Raji (cell line): ENCODE data around the gene SRGAP3.

Experiments
- POLR2A ChIP-seq: IDR thresholded peaks from 2 replicates; pipeline ENCODE4 v1.6.1; 2011; ENCODE audit warnings: low read depth, low read length, control low read depth; ENCODE audit not compliant: insufficient read depth

Gene SRGAP3

GRCh38 chr3:9233814-9234600 is 15.4 kb downstream of the SRGAP3 start:
- no peak for TF ChIP-seq POLR2A

- TF ChIP-seq POLR2A: no peak
Measured at GRCh38 chr3:9233101-9233500, 16.3 kb downstream of the SRGAP3 start.

GRCh38 chr3:9231937-9232336 is 17.5 kb downstream of the SRGAP3 start:
- TF ChIP-seq POLR2A: no peak

GRCh38 chr3:9231471-9231870 is 18.0 kb downstream of the SRGAP3 start:
- no peak for TF ChIP-seq POLR2A

GRCh38 chr3:9231006-9231405 is 18.4 kb downstream of the SRGAP3 start:
- no peak for TF ChIP-seq POLR2A

GRCh38 chr3:9230596-9230995 is 18.9 kb downstream of the SRGAP3 start:
- no peak for TF ChIP-seq POLR2A

GRCh38 chr3:9229879-9230278 is 19.6 kb downstream of the SRGAP3 start:
- TF ChIP-seq POLR2A: no peak

GRCh38 chr3:9229325-9229724 is 20.1 kb downstream of the SRGAP3 start:
- no peak for TF ChIP-seq POLR2A

- no peak for TF ChIP-seq POLR2A
Measured at GRCh38 chr3:9226326-9226725, 23.1 kb downstream of the SRGAP3 start.

GRCh38 chr3:9225268-9225667 is 24.2 kb downstream of the SRGAP3 start:
- TF ChIP-seq POLR2A: no peak

GRCh38 chr3:9224490-9224889 is 25.0 kb downstream of the SRGAP3 start:
- no peak for TF ChIP-seq POLR2A

GRCh38 chr3:9223672-9224071 is 25.8 kb downstream of the SRGAP3 start:
- TF ChIP-seq POLR2A: no peak

- no peak for TF ChIP-seq POLR2A
Measured at GRCh38 chr3:9222956-9223639, 26.3 kb downstream of the SRGAP3 start.

- no peak for TF ChIP-seq POLR2A
Measured at GRCh38 chr3:9222049-9222448, 27.4 kb downstream of the SRGAP3 start.

- TF ChIP-seq POLR2A: no peak
Measured at GRCh38 chr3:9218514-9218846, 31.0 kb downstream of the SRGAP3 start.

GRCh38 chr3:9217784-9218513 is 31.5 kb downstream of the SRGAP3 start:
- TF ChIP-seq POLR2A: no peak
